ENCODE measurements around the gene FZD10.

FZD10 gene, protein sequence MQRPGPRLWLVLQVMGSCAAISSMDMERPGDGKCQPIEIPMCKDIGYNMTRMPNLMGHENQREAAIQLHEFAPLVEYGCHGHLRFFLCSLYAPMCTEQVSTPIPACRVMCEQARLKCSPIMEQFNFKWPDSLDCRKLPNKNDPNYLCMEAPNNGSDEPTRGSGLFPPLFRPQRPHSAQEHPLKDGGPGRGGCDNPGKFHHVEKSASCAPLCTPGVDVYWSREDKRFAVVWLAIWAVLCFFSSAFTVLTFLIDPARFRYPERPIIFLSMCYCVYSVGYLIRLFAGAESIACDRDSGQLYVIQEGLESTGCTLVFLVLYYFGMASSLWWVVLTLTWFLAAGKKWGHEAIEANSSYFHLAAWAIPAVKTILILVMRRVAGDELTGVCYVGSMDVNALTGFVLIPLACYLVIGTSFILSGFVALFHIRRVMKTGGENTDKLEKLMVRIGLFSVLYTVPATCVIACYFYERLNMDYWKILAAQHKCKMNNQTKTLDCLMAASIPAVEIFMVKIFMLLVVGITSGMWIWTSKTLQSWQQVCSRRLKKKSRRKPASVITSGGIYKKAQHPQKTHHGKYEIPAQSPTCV

DNA sequence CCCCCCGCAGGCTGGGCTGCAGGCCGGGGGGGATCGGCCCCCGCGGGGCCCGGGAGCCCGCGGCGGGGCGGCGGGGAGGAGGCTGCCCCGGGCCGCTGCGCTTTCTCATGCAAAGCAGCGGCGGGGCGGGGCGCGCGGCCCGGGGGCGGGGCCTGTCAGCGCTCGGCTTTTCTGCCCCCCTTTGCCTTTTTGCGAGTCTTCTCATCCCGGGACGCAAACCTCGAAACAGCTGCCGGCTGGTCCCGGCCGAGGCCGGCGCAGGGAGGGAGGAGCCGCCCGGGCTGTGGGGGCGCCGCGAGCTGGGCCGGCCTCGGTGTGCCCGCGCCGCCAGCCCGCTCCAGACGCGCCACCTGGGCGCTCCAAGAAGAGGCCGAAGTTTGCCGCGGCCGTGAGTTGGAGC is at the start of gene FZD10:
FZD10 (plus strand) TSS at position 198 of the 400 bp plus-strand sequence. CDS start 479 bp downstream, outside the sequence.
- no peak for DNase-seq

DNA sequence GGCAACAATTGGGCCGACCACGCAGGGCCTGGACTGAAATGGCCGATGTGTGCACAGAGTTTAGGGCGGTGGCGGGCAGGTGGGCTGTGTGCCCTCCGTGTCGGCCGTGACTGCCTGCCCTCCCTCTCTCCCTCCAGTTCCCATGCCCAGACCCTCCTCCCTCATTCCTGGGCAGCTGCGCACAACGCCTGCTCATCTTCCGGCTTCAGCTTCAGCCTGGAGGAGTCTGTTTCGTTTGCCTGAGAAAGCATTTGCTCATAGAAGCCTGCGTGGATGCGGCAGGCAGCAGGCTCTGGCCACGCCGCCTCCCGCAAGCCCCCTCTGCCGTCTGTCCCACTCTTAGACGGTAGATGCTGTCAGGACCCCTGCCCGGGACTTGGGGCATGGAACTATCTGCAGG is 47.3 kb upstream of the FZD10 start:
- DNase-seq: no peak

DNA sequence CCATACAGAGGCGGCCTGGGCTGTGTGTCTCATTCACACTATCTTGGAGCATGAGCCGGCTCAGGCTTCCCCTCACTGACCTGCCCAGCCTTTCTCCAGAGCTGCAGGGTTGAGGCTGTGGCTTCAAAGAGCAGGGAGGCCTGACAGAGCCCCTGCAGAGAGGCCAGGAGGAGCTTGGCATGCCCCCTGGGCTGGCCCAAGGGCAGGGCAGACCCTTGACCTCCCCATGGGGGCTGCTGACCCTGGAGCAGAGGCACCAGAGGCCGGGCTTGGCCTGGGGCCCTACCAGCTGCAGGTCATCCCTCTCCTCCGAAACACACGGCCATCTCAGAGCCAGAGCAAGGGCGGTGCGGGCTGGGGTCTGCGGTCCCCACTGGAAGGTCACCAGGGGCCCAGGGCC is 46.6 kb upstream of the FZD10 start:
- DNase-seq: no peak

DNA sequence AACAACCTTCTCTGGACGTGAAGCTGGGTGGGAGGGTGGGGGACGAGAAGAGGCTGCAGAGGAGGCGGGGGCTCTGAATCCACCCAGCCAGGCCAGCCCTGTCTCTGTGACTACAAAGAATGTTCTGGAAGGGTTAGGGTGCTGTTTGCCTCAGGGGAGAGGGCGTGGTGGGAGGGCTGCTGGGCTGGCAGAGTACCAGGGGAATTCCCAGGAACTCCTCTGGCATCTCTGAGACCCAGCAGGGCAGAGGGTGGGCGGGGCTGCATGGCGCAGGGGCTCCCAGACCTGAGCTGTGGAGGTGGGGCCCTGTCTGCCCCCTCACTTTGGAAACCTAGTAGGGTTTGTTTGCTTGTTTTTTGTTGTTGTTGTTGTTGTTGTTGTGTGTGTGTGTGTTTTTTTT is 45.5 kb upstream of the FZD10 start:
- no peak for DNase-seq

DNA sequence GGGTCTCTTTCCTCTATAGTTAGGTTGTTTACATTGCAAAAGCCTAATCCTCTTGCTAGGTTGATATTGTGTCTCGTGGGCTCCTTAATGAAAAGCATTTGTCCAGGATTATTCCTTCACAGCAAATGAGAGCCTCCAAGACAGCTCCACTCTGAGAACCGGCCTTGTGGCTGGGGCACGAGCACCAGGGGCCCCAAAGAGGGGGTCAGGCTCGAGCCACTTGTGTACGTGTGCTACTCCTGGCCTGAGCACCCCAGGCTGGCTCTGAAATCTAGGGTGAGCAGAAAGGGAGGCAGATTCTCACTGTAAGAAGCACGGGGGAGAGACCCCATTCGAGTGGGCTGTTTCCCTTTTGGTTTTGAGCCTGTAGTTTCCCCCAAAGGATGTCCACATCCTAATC is 45.0 kb upstream of the FZD10 start:
- no peak for DNase-seq

DNA sequence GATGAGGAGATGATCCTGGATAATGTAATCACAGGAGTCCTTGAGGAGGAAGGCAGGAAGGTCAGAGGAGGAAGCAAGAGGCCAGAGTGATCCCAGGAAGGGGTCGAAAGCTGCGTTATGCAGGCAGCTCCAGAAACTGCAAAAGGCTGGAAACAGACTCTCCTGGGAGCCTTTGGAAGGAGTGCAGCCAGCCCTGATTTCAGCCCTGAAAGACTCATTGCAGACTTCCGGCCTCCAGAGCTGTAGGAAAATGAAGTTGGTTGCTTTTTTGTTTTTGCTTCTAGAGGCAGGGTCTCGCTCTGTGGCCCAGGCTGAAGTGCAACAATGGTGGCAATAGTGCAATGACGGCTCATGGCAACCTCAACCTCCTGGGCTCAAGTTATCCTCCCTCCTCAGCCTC is 44.6 kb upstream of the FZD10 start:
- DNase-seq: no peak

DNA sequence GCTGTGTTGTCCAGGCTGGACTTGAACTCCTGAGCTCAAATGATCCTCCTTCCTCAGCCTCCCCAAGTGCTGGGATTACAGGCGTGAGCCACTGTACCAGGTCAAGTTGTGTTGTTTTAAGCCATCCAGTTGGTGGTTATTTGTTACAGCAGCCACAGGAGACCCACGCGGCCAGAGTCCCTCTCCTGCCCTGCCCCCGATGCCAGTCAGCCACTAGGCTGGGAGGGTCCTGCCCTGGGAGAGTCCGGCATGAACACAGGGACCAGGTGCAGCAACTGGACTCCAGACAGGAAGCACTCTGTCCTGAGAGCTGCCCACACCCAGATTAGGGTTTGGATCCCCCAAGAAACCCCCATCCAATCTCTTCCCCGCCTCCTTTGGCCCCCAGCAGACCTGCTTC is 44.1 kb upstream of the FZD10 start:
- DNase-seq: no peak

DNA sequence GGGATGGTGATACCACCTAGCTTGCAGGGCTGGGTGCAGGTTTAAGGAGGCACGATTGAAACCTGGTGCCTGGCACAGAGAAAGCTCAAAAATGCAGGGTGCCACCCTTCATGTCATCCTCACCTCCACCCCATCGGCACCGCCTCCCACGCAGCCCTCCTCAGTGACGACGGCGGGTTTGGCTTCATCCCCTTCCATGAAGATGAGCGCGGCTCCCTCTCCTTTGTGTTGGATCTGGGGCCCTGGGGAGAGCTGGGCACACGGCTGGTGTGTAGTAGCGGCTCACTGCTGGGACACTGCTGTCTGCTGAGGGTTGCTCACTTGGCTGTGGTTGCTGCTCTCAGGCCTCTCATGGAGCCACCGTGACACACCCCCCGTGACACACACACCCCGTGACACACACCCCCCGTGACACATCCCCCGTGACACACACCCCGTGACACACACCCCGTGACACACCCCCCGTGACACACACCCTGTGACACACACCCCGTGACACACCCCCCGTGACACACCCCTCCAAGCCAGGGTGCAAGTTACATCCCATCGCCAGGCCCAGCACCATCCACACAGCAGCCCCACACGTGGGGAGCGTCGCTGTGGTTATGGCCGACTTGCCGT is 42.9 kb upstream of the FZD10 start:
- no peak for DNase-seq

DNA sequence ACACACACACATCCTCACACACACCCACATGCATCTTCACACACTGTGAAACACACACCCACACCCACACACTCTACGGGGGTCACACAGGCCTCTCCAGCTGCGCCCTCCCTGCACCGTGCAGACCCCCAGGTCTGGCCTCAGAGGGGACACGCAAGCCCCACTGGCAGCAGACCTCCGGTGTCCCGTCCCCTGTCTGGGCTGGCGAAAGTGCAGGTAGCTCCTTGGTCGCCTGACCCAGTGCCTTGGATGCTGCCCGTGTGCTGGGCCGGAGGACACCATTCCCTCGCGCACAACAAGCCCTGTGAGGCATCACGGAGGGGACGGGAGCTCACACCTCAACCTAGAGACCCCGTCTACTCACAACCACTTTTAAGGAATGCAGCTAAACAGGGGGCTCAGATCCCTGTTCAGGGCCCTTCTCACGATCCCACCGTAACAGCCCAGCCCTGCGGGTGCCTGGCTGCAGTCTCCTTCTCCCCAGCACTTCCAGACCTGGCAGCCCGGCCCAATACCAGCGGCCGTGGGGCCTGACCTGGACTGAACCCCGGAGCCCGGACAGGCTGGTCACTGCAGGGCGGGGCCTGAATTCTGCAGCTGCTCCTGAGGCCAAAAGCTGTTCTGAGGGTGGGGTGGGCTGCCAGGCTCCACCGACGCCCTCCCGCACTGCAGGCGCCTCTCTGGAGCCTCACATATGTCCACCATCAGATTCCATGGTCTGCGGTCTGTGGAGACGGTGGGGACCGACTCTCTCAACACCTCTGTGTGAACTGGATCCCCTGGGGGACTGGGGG is 42.1 kb upstream of the FZD10 start:
- DNase-seq: no peak

DNA sequence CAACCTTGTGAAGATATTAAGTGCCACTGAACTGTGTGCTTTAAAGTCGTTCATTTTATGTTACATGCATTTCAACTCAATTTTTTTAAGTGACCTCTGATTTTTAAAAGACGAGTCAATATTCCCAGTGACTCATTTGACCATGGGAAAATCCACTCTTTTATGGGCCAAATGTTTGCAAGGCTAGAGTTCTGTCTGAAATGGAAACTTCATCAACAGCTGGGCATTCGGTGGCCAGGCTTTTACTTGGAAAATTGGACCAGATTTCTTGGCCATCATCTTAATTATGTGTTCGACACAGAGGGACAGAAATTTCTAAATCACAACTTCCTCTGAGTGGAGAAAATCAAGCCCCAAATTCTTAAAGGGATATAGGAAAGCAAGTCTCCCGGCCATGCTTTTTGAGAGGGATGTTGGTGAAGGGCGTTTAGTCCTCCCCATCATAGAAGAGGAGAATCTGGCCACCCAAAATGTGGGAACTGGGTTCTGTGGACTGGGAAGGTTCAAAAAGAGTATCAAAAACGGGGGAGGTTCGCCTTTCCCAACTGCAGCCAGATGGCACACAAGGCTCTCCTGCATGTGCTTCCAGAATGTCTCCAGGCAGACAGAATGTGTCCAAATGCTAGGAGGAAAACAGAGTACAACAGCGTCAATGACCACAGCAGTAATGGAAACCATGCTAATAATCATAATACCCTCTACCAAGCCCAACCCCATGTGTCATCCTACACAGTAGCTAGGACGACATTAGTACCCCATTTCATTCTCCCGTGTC is 40.9 kb upstream of the FZD10 start:
- no peak for DNase-seq

DNA sequence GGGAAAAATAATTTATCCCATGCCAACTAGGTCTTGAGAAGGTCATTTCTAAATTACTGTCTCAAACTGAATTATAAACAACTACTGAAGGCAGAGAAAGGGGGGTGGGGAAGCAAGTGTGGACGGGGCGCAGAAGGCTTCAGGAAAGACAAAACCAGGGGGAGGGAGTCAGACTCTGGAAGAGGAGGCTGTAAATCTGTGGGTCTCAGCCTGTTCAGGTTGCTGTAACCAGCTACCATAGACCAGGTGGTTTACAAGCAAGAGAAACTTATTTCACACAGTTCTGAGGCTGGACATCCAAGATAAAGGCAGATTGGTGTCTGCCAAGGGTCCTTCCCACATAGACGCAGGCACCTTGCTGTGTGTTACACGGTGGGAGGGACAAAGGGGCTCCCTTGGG is 39.9 kb upstream of the FZD10 start:
- DNase-seq: no peak

DNA sequence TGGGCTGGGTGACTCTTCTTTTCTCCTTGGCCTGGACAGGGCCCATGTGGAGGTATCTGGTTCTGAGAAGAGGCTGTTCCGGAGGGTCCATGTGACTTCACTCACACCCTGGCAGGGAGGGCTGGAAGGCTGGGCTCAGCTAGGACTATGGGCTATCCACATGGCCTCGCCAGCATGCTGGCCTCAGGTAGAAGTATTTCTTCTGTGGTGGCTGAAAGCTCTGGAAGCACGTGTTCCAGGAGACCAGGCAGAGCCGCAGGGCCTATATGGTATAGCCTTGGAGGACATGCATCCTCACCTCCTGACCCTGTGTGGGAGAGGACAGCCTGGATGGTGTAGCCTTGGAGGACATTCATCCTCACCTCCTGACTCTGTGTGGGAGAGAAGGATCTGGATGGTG is 38.2 kb upstream of the FZD10 start:
- DNase-seq: no peak

DNA sequence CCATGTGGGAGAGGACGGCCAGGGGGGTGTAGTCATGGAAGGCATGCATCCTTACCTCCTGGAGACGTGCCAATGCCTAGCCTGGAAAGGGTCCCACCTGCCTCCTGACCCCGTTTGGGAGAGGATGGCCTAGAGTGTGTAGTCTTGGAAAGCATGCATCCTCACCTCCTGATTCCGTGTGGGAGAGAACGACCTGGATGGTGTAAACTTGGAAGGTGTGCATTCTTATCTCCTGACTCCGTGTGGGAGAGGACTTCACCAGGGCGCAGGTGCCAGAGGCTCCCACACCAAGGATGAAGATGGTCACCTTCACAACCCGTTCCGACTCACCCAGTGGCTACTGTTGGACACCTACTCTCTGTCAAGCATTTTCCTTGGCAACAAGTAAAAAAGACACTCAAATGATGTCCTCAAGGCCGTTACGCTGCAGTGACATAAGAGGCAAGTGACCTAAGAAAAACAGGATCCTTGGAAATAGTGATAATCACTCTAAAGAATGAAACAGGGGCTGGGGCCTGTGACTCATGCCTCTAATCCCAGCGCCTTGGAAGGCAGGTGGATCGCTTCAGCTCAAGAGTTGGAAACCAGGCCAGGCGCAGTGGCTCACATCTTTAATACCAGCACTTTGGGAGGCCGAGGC is 37.5 kb upstream of the FZD10 start:
- no peak for DNase-seq

DNA sequence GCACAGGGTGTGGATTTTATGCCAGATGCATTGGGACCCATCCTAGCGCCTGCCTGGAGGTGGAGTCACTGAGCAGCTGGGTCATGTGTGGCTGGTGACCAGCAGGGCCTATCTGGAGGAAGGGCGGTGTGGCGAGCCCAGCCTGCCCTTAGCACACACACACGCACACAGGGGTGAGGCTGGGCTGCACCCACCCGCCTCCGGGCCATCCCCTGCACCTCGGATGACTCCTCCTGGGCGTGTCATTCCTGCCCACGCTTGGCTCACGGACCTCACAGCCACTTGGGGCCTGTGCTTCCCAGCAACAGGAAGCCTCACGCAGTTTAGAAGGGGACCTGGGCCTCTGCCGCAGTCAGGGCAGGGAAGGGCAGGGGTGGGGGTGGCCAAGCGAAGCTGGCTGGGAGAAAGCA is 36.2 kb upstream of the FZD10 start:
- no peak for DNase-seq

DNA sequence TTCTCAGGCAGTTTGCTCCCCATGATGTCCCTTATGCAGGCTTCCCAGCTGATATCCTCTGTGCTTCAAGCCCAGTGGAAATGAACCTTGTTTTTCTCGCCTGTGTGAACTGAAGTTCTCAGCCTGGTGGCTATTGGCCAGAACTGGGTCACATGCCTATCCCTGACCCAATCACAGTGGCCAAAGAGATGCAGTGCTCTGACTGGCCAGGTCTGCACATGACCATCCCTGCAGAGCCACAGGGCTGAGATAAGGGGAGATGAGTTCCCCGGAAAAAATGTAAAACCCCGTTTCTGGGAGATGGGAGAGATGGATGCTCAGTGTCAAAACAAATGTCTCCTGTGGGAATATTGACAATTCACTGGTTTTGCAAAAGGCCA is 34.7 kb upstream of the FZD10 start:
- no peak for DNase-seq

DNA sequence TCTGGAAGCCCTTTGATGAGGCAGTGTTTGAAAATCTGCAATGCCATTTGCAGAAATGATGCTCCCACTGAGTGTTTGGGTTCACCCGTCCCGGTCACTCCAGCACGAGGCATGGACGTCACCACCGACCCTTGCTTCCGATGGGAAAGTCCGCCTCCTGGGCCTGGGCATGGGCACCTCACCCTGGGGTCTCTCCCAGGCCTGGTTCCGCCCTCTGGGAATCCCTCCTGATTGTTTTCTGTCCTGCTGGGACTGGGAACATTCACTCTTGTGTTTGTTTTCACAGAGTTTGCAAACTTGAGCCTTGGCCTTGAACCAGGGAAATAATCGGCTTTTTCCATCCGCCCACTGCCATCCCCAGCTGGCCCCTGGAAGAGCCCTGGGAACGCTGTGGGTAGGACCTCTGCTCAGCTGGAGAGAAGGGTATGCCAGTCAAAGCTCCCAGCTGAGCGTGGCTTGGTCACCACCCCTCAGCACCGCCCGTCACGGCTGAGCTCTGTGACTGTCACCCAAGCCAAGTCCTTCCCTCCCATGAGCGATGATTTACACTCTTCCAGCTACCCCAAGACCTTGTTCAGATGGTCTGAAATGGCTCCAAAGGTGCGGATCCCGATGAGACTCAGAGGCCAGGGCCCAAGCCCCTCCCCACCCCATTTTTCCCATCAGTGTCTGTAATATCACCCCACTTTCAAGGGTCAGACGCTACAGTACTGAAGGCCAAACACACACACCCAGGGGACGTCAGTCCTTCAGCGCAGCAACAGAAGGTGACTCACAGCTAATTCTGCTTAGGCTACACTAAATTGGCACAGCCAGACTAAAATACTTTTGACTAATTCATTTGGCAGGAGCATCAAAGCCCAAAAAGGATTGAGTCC is 34.1 kb upstream of the FZD10 start:
- no peak for DNase-seq

DNA sequence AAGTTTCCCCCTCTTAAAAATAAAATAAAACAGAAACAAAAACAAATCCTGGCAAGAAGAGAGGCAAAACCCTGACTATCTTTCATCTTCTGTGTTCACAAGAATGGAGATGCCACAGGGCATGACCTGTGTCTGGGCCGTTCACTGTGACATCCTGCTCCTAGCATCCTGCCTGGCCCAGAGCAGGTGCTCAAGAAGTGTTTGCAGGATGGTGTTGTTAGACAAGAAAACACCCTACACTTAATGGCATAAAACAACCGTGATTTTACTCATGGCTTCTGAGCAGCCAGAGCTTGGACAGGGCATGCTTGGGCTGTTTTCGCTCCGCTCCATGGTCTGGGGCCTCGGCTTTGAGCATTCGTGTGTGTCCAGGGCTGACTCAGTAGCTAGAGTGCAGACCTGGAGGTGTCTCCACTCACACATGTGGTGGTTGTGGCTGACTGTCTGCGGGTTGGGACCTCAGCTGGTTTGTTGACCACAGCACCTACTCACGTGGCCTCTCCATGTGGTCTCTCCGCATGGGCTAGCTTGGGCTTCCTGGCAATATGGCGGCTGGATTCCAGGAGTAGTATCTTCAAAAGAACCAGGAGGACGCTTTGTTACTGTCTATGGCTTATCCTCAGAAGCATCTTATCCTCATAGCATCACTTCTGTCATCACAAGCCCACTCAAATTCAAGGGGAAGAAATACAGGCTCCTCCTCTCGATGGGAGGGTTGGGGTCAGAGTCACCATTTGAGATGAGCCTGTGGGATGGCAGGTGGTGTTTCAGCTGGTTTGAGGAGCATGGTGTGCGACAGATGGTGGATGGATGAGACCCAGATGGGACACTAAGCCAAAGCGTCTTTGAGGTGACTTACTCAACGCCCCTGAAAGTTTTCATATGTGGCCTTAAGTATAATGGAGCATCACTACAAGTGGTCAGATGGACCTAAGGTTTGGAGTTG is 33.2 kb upstream of the FZD10 start:
- no peak for DNase-seq

DNA sequence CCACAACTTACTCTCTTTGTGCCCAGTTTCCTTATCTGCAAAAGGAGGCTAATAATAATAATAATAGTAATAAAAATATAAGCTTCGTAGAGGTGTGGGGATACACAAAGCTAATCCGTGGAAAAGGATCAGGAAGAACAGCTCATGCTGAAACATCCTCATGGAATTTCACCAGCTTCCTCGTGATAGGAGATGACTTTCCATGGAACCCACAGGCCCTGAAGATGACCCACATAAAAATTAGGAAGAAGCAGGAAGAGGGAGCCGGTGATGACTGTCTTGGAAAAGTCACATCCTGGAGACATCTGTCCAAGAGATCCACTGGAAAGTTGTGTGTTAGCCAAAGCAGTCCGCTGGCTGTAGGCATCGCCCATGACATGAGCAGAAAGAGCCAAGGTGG is 31.9 kb upstream of the FZD10 start:
- no peak for DNase-seq

DNA sequence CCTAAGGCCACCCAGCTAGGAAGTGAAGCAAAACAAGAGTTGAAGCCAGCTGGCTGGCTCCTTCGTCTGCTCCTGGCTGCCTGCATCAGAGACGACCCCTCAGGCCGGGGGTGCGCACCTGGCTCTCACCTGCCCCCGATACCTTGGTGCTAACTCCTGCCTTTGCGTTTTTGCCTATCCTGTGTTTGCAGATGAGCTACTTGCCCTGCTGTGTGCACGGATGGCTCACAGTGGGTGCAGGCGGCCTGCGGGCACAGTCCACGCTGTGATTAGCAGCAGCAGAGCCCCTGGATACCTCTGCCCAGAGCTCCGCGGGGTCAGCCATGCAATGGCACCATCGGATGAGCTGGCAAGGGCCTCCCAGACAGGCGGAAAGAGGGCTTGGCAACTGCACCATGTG is 31.2 kb upstream of the FZD10 start:
- no peak for DNase-seq

DNA sequence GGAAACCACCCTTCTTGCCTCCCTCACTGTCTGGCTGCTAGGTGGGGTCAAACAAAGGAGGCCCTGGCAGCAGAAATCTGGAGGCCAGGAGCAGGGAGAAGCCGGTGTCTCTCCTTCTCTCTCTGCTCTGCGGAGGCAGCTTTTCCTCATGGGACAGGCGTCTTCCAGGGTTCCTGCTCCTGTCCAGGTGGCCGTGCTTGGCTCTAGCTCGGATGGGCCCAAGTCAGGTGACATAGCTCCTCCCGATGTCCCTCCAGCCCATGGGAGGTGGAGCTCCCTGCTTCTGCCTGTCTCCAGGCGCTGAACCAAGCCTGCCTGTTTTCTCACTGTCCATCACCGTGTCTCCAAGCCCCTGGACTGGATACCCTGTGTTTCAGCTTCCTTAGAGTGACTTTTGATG is 30.5 kb upstream of the FZD10 start:
- no peak for DNase-seq

Data from CD4-positive, alpha-beta T cell treated with Interleukin-12 subunit alpha and Interleukin-12 subunit beta, for 1 hour (primary cell).